Caco-2 (cell line): Measurements from ENCODE around the gene FHOD3. TPM values are rescaled to one million over a fixed set of nuclear protein-coding genes. Genes with fewer than 3 reads are reported as not detected.

Source experiments
- BruUV-seq: library from RNA; stranded (reverse); fragments of 400-500 nt; replicated peaks from 2 replicates; lab custom pipeline; 2021; lab: Mats Ljungman, UMichigan
- CTCF ChIA-PET: fragments of 300-600 bp; sonication (Branson Sonifier 250); formaldehyde crosslinking; loops from one replicate; lab custom pipeline; 2022; ENCODE audit warnings: antibody characterized with exemption; lab: Charles Lee
- POLR2A ChIA-PET: fragments of 300-600 bp; sonication (Branson Sonifier 250); formaldehyde crosslinking; loops from one replicate; lab custom pipeline; 2022; ENCODE audit warnings: antibody characterized with exemption; lab: Charles Lee
- DNase-seq, 2 experiments: peaks; one replicate each; pipeline versions ENCODE4 v3.0.0 to v3.0.0-alpha.2; 2020 to 2022
- H3K27me3 ChIP-seq: replicated peaks from 2 replicates; pipeline ENCODE4 v1.6.0; 2011; ENCODE audit warnings: low read length; ENCODE audit not compliant: control insufficient read depth, insufficient read depth
- H3K36me3 ChIP-seq: 2 replicates; pipeline ENCODE4 v1.5.1; 2011; ENCODE audit warnings: low read length; ENCODE audit not compliant: control insufficient read depth, insufficient read depth
- H3K4me1 ChIP-seq: fragments of 250-450 bp; sonication (Bioruptor Pico); 2 replicates; pipeline ENCODE4 v1.5.1; 2020; ENCODE audit warnings: mild to moderate bottlenecking
- H3K4me3 ChIP-seq: 2 replicates; pipeline ENCODE4 v1.5.1; 2011; ENCODE audit warnings: low read depth, mild to moderate bottlenecking, control low read depth, low read length
- H3K9me3 ChIP-seq: fragments of 250-450 bp; sonication (Bioruptor Pico); 2 replicates; pipeline ENCODE4 v1.5.1; 2020; ENCODE audit warnings: mild to moderate bottlenecking, moderate library complexity
- H3K27ac Mint-ChIP-seq: one replicate; pipeline ENCODE4 v1.8.0; 2022; ENCODE audit warnings: mixed read lengths; ENCODE audit not compliant: unreplicated experiment
- H3K27me3 Mint-ChIP-seq: one replicate; pipeline ENCODE4 v1.8.0; 2022; ENCODE audit warnings: mixed read lengths; ENCODE audit not compliant: insufficient read depth, unreplicated experiment
- H3K36me3 Mint-ChIP-seq: one replicate; pipeline ENCODE4 v1.8.0; 2022; ENCODE audit warnings: mild to moderate bottlenecking, mixed read lengths; ENCODE audit not compliant: insufficient read depth, unreplicated experiment
- H3K4me1 Mint-ChIP-seq: one replicate; pipeline ENCODE4 v1.8.0; 2022; ENCODE audit warnings: low read depth, mixed read lengths; ENCODE audit not compliant: unreplicated experiment
- H3K4me3 Mint-ChIP-seq: one replicate; pipeline ENCODE4 v1.8.0; 2022; ENCODE audit warnings: mild to moderate bottlenecking, moderate library complexity, mixed read lengths; ENCODE audit not compliant: unreplicated experiment
- H3K9me3 Mint-ChIP-seq: one replicate; pipeline ENCODE4 v1.8.0; 2022; ENCODE audit warnings: mixed read lengths; ENCODE audit not compliant: unreplicated experiment
- intact Hi-C: fragments of 100-400 bp; cut with micrococcal nuclease; formaldehyde crosslinking; loops from one replicate; pipeline ENCODE4 v1.10.0; 2022; ENCODE audit not compliant: unreplicated experiment
- total RNA-seq: library from RNA; stranded (reverse); gene quantifications from 2 replicates; pipeline ENCODE4 v1.2.3, GENCODE V29; 2022
- TF ChIP-seq, protein P1 (sequence below), 2 experiments: fragments of 200-600 bp in 1 of 2; IDR thresholded peaks; 1 replicate in 1 of 2; 2 replicates in 1 of 2; pipeline versions ENCODE4 v1.5.1 to v1.8.0; 2011 to 2022; ENCODE audit warnings: antibody characterized with exemption in 1 of 2, control low read depth in 1 of 2, inconsistent platforms in 1 of 2, low read depth in 1 of 2, low read length in 1 of 2, mild to moderate bottlenecking in 1 of 2, moderate library complexity in 1 of 2; ENCODE audit not compliant: insufficient read depth in 1 of 2, severe bottlenecking in 1 of 2, unreplicated experiment in 1 of 2

The FHOD3 gene
- total RNA-seq, 1 experiment from 2014 or later, result not detected

GRCh38 chr18:36602071-36602470 is 304.6 kb downstream of the FHOD3 start:
- Histone ChIP-seq H3K27me3 (no peaks in the 10 kb centered on the region), H3K9me3 (no peaks in the 10 kb centered on the region), H3K36me3 (no peaks in the 10 kb centered on the region), H3K4me1 (no peaks in the 10 kb centered on the region), H3K4me3 (no peak overlapping the region)
- ChIA-PET CTCF (no interaction called here), POLR2A (no interaction called here)
- Mint-ChIP-seq H3K4me3 (no peak overlapping the region), H3K27ac (no peak overlapping the region), H3K4me1 (no peaks in the 10 kb centered on the region), H3K36me3 (no peaks in the 10 kb centered on the region), H3K27me3 (peaks cover 4% of the 10 kb centered on the region), H3K9me3 (no peaks in the 10 kb centered on the region)
- TF ChIP-seq, protein P1, sequence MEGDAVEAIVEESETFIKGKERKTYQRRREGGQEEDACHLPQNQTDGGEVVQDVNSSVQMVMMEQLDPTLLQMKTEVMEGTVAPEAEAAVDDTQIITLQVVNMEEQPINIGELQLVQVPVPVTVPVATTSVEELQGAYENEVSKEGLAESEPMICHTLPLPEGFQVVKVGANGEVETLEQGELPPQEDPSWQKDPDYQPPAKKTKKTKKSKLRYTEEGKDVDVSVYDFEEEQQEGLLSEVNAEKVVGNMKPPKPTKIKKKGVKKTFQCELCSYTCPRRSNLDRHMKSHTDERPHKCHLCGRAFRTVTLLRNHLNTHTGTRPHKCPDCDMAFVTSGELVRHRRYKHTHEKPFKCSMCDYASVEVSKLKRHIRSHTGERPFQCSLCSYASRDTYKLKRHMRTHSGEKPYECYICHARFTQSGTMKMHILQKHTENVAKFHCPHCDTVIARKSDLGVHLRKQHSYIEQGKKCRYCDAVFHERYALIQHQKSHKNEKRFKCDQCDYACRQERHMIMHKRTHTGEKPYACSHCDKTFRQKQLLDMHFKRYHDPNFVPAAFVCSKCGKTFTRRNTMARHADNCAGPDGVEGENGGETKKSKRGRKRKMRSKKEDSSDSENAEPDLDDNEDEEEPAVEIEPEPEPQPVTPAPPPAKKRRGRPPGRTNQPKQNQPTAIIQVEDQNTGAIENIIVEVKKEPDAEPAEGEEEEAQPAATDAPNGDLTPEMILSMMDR (IDR thresholded peaks at IDR 0.05; ENCODE audit: insufficient read depth in 1 of 2, low read depth in 1 of 2, low read length in 1 of 2, severe bottlenecking in 1 of 2, unreplicated experiment in 1 of 2), result no peak
- intact Hi-C loops, result no loop called here
- BruUV-seq, result no TSS peak
- DNase-seq, result no peak

DNA sequence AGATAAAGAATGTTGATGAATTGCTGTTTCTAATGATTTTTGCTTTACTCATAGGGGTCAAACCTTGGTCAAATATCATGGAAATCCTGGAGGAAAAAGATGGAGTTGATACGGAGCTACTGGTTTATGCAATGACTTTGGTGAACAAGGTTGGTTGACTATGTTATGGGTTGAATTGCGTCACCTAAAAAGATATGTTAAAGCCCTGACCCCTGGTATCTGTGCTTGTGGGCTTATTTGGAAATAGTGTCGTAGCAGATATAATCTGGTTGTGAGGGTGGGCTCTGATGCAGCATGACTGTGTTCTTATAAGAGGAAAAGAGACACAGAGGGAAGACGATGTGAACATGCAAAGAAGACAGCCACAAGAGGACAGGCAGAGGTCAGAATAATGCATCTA is 305.1 kb downstream of the FHOD3 start:
- TF ChIP-seq, protein P1 (IDR thresholded peaks at IDR 0.05; ENCODE audit: insufficient read depth in 1 of 2, low read depth in 1 of 2, low read length in 1 of 2, severe bottlenecking in 1 of 2, unreplicated experiment in 1 of 2), result no peak
- Histone ChIP-seq H3K36me3 (no peaks in the 10 kb centered on the region), H3K9me3 (no peaks in the 10 kb centered on the region), H3K27me3 (no peaks in the 10 kb centered on the region), H3K4me1 (no peaks in the 10 kb centered on the region), H3K4me3 (no peak overlapping the region)
- H3K27ac Mint-ChIP-seq, result no peak overlapping the region
- no TSS peak for BruUV-seq
- ChIA-PET CTCF (no interaction called here), POLR2A (no interaction called here)
- no peak for DNase-seq
- H3K4me3 Mint-ChIP-seq, result no peak overlapping the region
- intact Hi-C loops, result no loop called here
- no peaks in the 10 kb centered on the region for H3K4me1 Mint-ChIP-seq
- no peaks in the 10 kb centered on the region for H3K36me3 Mint-ChIP-seq
- no peaks in the 10 kb centered on the region for H3K9me3 Mint-ChIP-seq
- H3K27me3 Mint-ChIP-seq, result peaks cover 4% of the 10 kb centered on the region

DNA sequence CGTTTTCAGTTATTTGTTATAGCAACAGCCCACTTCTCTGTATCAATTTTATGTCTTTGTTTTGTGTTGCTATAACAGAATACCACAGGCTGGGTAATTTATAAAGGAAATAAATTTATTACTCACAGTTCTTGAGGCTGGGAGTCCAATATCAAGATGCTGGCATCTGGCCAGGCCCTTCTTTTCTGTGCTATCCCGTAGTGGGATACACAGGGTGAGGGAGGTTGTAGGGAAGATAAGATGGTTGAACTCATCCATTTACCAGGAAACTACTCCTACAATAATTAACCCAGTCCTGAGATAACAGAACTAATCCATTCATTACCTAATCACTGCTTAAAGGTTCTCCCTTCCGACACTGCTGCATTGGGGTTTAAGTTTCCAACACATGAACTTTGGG is 310.6 kb downstream of the FHOD3 start:
- Histone ChIP-seq H3K36me3 (no peaks in the 10 kb centered on the region), H3K27me3 (no peaks in the 10 kb centered on the region), H3K9me3 (no peaks in the 10 kb centered on the region), H3K4me3 (no peak overlapping the region), H3K4me1 (no peaks in the 10 kb centered on the region)
- no TSS peak for BruUV-seq
- ChIA-PET CTCF (no interaction called here), POLR2A (no interaction called here)
- Mint-ChIP-seq H3K36me3 (no peaks in the 10 kb centered on the region), H3K9me3 (no peaks in the 10 kb centered on the region), H3K27ac (no peak overlapping the region), H3K4me3 (no peak overlapping the region), H3K27me3 (peaks cover 4% of the 10 kb centered on the region), H3K4me1 (no peaks in the 10 kb centered on the region)
- DNase-seq, result no peak
- intact Hi-C loops, result no loop called here
- TF ChIP-seq, protein P1 (IDR thresholded peaks at IDR 0.05; ENCODE audit: insufficient read depth in 1 of 2, low read depth in 1 of 2, low read length in 1 of 2, severe bottlenecking in 1 of 2, unreplicated experiment in 1 of 2), result no peak
